ENCODE data around the gene NCOA7.

GRCh38 chr6:125887372-125887771 lies 96.6 kb downstream of the NCOA7 start:
- no peak for TF ChIP-seq EZH2phosphoT487 (IDR thresholded peaks at IDR 0.05; ENCODE audit: borderline replicate concordance, low read length)
- TF ChIP-seq, protein P1, sequence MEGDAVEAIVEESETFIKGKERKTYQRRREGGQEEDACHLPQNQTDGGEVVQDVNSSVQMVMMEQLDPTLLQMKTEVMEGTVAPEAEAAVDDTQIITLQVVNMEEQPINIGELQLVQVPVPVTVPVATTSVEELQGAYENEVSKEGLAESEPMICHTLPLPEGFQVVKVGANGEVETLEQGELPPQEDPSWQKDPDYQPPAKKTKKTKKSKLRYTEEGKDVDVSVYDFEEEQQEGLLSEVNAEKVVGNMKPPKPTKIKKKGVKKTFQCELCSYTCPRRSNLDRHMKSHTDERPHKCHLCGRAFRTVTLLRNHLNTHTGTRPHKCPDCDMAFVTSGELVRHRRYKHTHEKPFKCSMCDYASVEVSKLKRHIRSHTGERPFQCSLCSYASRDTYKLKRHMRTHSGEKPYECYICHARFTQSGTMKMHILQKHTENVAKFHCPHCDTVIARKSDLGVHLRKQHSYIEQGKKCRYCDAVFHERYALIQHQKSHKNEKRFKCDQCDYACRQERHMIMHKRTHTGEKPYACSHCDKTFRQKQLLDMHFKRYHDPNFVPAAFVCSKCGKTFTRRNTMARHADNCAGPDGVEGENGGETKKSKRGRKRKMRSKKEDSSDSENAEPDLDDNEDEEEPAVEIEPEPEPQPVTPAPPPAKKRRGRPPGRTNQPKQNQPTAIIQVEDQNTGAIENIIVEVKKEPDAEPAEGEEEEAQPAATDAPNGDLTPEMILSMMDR (IDR thresholded peaks at IDR 0.05; ENCODE audit: low read depth, low read length, poor library complexity, severe bottlenecking), result no peak
